Measurements from ENCODE around the gene WDR93. TPM values are rescaled to one million over a fixed set of nuclear protein-coding genes. Genes with fewer than 3 reads are reported as not detected.

WDR93 gene
- total and polyA plus RNA-seq, 4 donors, result 0.08 TPM; not detected in 2

DNA sequence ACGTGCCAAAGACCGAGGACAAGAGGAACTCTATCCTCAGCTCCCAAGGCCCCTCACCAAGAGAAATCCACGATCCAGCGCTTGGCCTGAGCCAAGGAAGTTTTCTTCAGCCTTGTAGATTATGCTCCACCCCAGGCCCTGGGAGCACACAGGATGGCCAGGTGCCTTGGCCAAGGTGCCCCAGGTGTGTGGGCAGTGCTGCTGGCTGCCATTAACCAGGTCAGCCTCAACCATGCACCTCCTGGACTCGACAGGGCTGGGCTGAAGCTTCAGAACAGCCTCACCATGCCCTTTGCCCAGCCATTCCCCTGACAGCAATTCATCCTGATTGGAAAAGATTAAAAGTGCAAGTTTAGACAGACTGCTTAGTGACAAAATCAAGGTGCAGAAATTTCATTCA is 71.3 kb downstream of the WDR93 start (continued):
- TF ChIP-seq HNF4G (IDR thresholded peaks at IDR 0.05) (no peak), RXRA (IDR thresholded peaks at IDR 0.05) (peak in 1 of 2 donors; percentile 52), FOXA2 (IDR thresholded peaks at IDR 0.05) (no peak), ATF3 (IDR thresholded peaks at IDR 0.05) (no peak)

- Histone ChIP-seq H3K36me3 (ENCODE audit: control insufficient read depth in 4 of 4, insufficient read depth in 3 of 4, low read depth in 1 of 4, low read length in 3 of 4) (no peaks in the 10 kb centered on the region), H3K4me1 (ENCODE audit: control insufficient read depth in 4 of 4, insufficient read depth in 4 of 4, low read length in 3 of 4) (peaks cover 17 to 34% (median 29%) of the 10 kb centered on the region in 4 donors), H3K27me3 (ENCODE audit: control insufficient read depth in 4 of 4, insufficient read depth in 4 of 4, low read length in 3 of 4) (no peaks in the 10 kb centered on the region), H3K9ac (ENCODE audit: low read depth in 1 of 2, low read length in 2 of 2) (no peak overlapping the region), H3K27ac (ENCODE audit: low read depth in 1 of 2, low read length in 2 of 2) (no peak overlapping the region), H3K9me3 (ENCODE audit: control insufficient read depth in 4 of 4, low read length in 3 of 4) (no peaks in the 10 kb centered on the region), H3K4me3 (ENCODE audit: low read depth in 1 of 3, low read length in 3 of 3) (no peak overlapping the region)
- WGBS, result 93% methylated on average over 1 of the region's 1 CpG
- no peak for TF ChIP-seq ATF3 (IDR thresholded peaks at IDR 0.05)
- no peak for TF ChIP-seq GABPA (IDR thresholded peaks at IDR 0.05 in 1 of 2, conservative IDR thresholded peaks at IDR 0.05 in 1 of 2)
- TF ChIP-seq CTCF (IDR thresholded peaks at IDR 0.05; ENCODE audit: low read depth, low read length, missing input control), result no peak
- TF ChIP-seq FOXA1 (IDR thresholded peaks at IDR 0.05), result no peak
- no peak for TF ChIP-seq SP1 (IDR thresholded peaks at IDR 0.05)
- TF ChIP-seq ZBTB33 (IDR thresholded peaks at IDR 0.05), result no peak
- TF ChIP-seq RXRA (IDR thresholded peaks at IDR 0.05), result no peak
- no peak for TF ChIP-seq NR2F2 (IDR thresholded peaks at IDR 0.05)
- TF ChIP-seq HNF4A (conservative IDR thresholded peaks at IDR 0.05), result no peak
- TF ChIP-seq JUND (IDR thresholded peaks at IDR 0.05), result no peak
- no peak for TF ChIP-seq FOXA2 (IDR thresholded peaks at IDR 0.05)
- TF ChIP-seq, protein P1, sequence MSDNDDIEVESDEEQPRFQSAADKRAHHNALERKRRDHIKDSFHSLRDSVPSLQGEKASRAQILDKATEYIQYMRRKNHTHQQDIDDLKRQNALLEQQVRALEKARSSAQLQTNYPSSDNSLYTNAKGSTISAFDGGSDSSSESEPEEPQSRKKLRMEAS (IDR thresholded peaks at IDR 0.05), result no peak
- DNase-seq (ENCODE audit: low spot score), result no peak
Observed at GRCh38 chr15:89765694-89766093, 75.1 kb downstream of the WDR93 start.

GRCh38 chr15:89766357-89767311 is 76.0 kb downstream of the WDR93 start:
- no peak for TF ChIP-seq ZBTB33 (IDR thresholded peaks at IDR 0.05)
- Histone ChIP-seq H3K9me3 (ENCODE audit: control insufficient read depth in 4 of 4, low read length in 3 of 4) (no peaks in the 10 kb centered on the region), H3K9ac (ENCODE audit: low read depth in 1 of 2, low read length in 2 of 2) (no peak overlapping the region), H3K4me3 (ENCODE audit: low read depth in 1 of 3, low read length in 3 of 3) (no peak overlapping the region), H3K36me3 (ENCODE audit: control insufficient read depth in 4 of 4, insufficient read depth in 3 of 4, low read depth in 1 of 4, low read length in 3 of 4) (no peaks in the 10 kb centered on the region), H3K27ac (ENCODE audit: low read depth in 1 of 2, low read length in 2 of 2) (no peak overlapping the region), H3K4me1 (ENCODE audit: control insufficient read depth in 4 of 4, insufficient read depth in 4 of 4, low read length in 3 of 4) (peaks cover 10 to 25% (median 21%) of the 10 kb centered on the region in 4 donors), H3K27me3 (ENCODE audit: control insufficient read depth in 4 of 4, insufficient read depth in 4 of 4, low read length in 3 of 4) (no peaks in the 10 kb centered on the region)
- WGBS, result 90% methylated on average over 16 of the region's 16 CpGs
- DNase-seq (ENCODE audit: low spot score), result no peak
